Psoas muscle (tissue), 8 donors: ENCODE results near the gene MAPK10. TPM values are rescaled to one million over a fixed set of nuclear protein-coding genes. Genes with fewer than 3 reads are reported as not detected.
A peak's percentile ranks its signal among the peaks of the same experiment; 100 is the strongest.

Experiments used
- ATAC-seq, 4 donors: fragments of 200-7000 bp; cut with Tn5 transposase; one replicate each; pipeline ENCODE4 v1.9.1; 2020; ENCODE audit warnings: moderate library complexity in 3 of 4, mild to moderate bottlenecking in 2 of 4
- DNase-seq, 2 donors: peaks; one replicate each; pipeline ENCODE4 v3.0.0-alpha.2; 2020
- H3K27ac ChIP-seq: fragments of 200-600 bp; one replicate; pipeline ENCODE4 v1.8.0; 2022
- H3K27me3 ChIP-seq, 3 donors: fragments of 200-600 bp in 1 of 3; one replicate each; pipeline versions ENCODE4 v1.6.1 to v1.8.0; 2013 to 2022; ENCODE audit warnings: low read length in 2 of 3, mild to moderate bottlenecking in 2 of 3, moderate library complexity in 1 of 3; ENCODE audit not compliant: insufficient read depth in 3 of 3
- H3K36me3 ChIP-seq, 2 donors: fragments of 200-600 bp in 1 of 2; one replicate each; pipeline versions ENCODE4 v1.6.1 to v1.8.0; 2013 to 2022; ENCODE audit warnings: low read depth in 1 of 2, mild to moderate bottlenecking in 1 of 2, moderate library complexity in 1 of 2; ENCODE audit not compliant: insufficient read depth in 1 of 2
- H3K4me1 ChIP-seq: fragments of 200-600 bp; one replicate; pipeline ENCODE4 v1.8.0; 2022
- H3K4me3 ChIP-seq: fragments of 200-600 bp; one replicate; pipeline ENCODE4 v1.8.0; 2022; ENCODE audit warnings: mild to moderate bottlenecking
- H3K9me3 ChIP-seq: fragments of 200-600 bp; one replicate; pipeline ENCODE4 v1.8.0; 2022
- CTCF ChIP-seq: fragments of 200-600 bp; IDR thresholded peaks from one replicate; pipeline ENCODE4 v1.8.0; 2022; ENCODE audit warnings: antibody characterized with exemption
- WGBS, 3 donors: extraction: QIAGEN DNeasy Blood & Tissue Kit; methylation state at CpG; one replicate each; pipeline versions ENCODE4 v1.1.6 to v1.1.7; 2013; 5-methylcytosine and 5-hydroxymethylcytosine counted together
- intact Hi-C, 2 donors: fragments of 100-400 bp; cut with DNase I; formaldehyde crosslinking; loops; one replicate each; pipeline versions ENCODE4 v1.11.0 to v1.14.2; 2022
- polyA plus RNA-seq, 3 donors: library from polyadenylated mRNA; stranded (reverse); fragments of 200-250 nt; gene quantifications; one replicate each; pipeline ENCODE4 v1.2.3, GENCODE V29; 2013
- total RNA-seq, 4 donors: library from RNA; stranded (reverse); fragmentation: NEBNext Ultra II Directional in 2 of 4; extraction: Animal tissue kit (Norgen Biotek cat#: 25700) in 2 of 4; gene quantifications; one replicate each; pipeline versions ENCODE4 v1.2.1 to v1.2.4, GENCODE V29; 2021 to 2023
- donor health status: healthy with polysubstance abuse.
- donor health status: DM: no; HTN: no; CAD: no; lungs with moderate emphysema.
- donor health status: Bipolar disorder and iron deficiency.
- donor health status: healthy.
- donor health status: DM: yes; HTN: yes; CAD: no.
- donor health status: DM: no; HTN: no; CAD: no.
- donor health status: DM: no; HTN: no; CAD: no.
- donor health status: DM: yes; HTN: yes; CAD: no.

Gene MAPK10
- total and polyA plus RNA-seq, 7 donors: 0.22 to 7.6 (median 1.3) TPM

GRCh38 chr4:85955620-85956292, 404.1 kb downstream of the MAPK10 start:
- Histone ChIP-seq H3K27me3 (no peaks in the 10 kb centered on the region), H3K27ac (no peak overlapping the region), H3K4me3 (no peak overlapping the region), H3K9me3 (no peaks in the 10 kb centered on the region), H3K4me1 (no peaks in the 10 kb centered on the region), H3K36me3 (no peaks in the 10 kb centered on the region)
- DNase-seq (no peak), ATAC-seq (no peak)
- intact Hi-C loops: no loop called here
- TF ChIP-seq CTCF: no peak

- ATAC-seq: peak in 1 of 4 donors; percentile 55
- DNase-seq: no peak
- H3K9me3 ChIP-seq: no peaks in the 10 kb centered on the region
- WGBS, 3 donors: 71 to 90% (median 76%) methylated on average over 3 of the region's 3 CpGs
- TF ChIP-seq CTCF: no peak
- H3K4me1 ChIP-seq: no peaks in the 10 kb centered on the region
- H3K4me3 ChIP-seq: no peak overlapping the region
- no peak overlapping the region for H3K27ac ChIP-seq
- no peaks in the 10 kb centered on the region for H3K27me3 ChIP-seq
- no peaks in the 10 kb centered on the region for H3K36me3 ChIP-seq
- intact Hi-C loops: no loop called here
Observed at GRCh38 chr4:85953651-85954018, 406.2 kb downstream of the MAPK10 start.

- WGBS, 3 donors: 45 to 66% (median 60%) methylated on average over 3 of the region's 3 CpGs
- H3K36me3 ChIP-seq: no peaks in the 10 kb centered on the region
- H3K27me3 ChIP-seq: no peaks in the 10 kb centered on the region
- no peaks in the 10 kb centered on the region for H3K9me3 ChIP-seq
- TF ChIP-seq CTCF: no peak
- intact Hi-C loops: no loop called here
- no peaks in the 10 kb centered on the region for H3K4me1 ChIP-seq
- ATAC-seq (no peak), DNase-seq (no peak)
- H3K27ac ChIP-seq: no peak overlapping the region
- H3K4me3 ChIP-seq: no peak overlapping the region
Observed at GRCh38 chr4:85952972-85953650, 406.7 kb downstream of the MAPK10 start.

GRCh38 chr4:85952528-85952927, 407.3 kb downstream of the MAPK10 start:
- Histone ChIP-seq H3K27me3 (no peaks in the 10 kb centered on the region), H3K4me3 (no peak overlapping the region), H3K36me3 (no peaks in the 10 kb centered on the region), H3K9me3 (no peaks in the 10 kb centered on the region), H3K4me1 (no peaks in the 10 kb centered on the region), H3K27ac (no peak overlapping the region)
- no peak for TF ChIP-seq CTCF
- DNase-seq (no peak), ATAC-seq (no peak)
- intact Hi-C loops: no loop called here
- 63 to 77% (median 71%) methylated on average over 3 of the region's 3 CpGs for WGBS, 3 donors

- intact Hi-C loops: no loop called here
- 74 to 83% (median 82%) methylated on average over 3 of the region's 3 CpGs for WGBS, 3 donors
Observed at GRCh38 chr4:85951099-85951498, 408.8 kb downstream of the MAPK10 start.

More at GRCh38 chr4:85951099-85951498, 408.8 kb downstream of the MAPK10 start:
- DNase-seq (no peak), ATAC-seq (no peak)
- no peak overlapping the region for H3K4me3 ChIP-seq
- no peaks in the 10 kb centered on the region for H3K9me3 ChIP-seq
- H3K36me3 ChIP-seq: no peaks in the 10 kb centered on the region
- no peak for TF ChIP-seq CTCF
- no peaks in the 10 kb centered on the region for H3K4me1 ChIP-seq
- H3K27ac ChIP-seq: no peak overlapping the region
- H3K27me3 ChIP-seq: no peaks in the 10 kb centered on the region
